ENCODE data around the gene HOXB3.

HOXB3 gene

DNA sequence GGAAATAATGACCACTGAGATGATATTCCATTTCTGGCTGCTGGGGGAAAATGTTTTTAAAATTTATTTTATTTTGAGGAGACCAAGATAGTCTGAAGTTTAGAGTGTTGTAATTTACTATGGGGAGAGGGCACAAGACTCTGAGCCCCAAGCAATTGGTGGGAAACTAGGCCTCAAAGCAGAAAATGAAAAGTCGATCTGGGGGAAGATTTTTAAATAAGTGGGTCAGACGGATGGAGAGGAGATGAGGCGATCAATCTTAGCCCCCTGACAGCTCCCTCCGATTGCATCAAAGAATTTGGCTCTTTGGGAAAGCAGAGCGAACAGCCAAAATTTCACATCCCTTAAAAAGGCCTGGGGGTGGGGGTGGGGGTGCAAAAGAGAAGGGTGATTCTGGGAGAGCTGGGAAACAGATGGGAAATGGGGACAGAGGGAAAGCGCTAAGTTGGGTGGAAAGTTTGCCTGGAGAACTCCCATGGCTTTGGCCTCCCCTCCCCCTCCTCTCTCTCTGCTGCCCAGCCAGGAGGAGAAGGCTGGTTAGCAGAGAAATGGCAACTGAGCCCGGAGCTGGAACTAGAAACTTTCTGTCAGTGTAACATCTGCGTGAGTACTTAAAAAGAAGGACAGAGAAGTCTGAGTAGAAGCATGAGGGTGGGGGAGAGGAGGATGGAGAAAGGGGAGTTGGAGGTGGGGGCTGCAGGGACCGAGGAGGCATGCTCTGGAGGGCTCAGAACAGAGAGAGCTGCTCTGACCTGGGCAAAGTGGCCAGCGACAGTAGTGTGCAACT, 43.7 kb downstream of the HOXB3 start:
- Histone ChIP-seq H3K9me3 (ENCODE audit: control insufficient read depth in 2 of 2, low read length in 2 of 2) (no peaks in the 10 kb centered on the region), H3K4me3 (ENCODE audit: low read length in 2 of 2) (peak overlapping the region in 1 of 2 donors; percentile 4), H3K36me3 (ENCODE audit: control insufficient read depth in 2 of 2, insufficient read depth in 2 of 2, low read length in 2 of 2) (peaks cover 4 to 8% of the 10 kb centered on the region in 2 donors), H3K4me1 (ENCODE audit: control insufficient read depth in 2 of 2, insufficient read depth in 2 of 2, low read length in 2 of 2) (peaks cover 15 to 18% of the 10 kb centered on the region in 2 donors), H3K27ac (ENCODE audit: low read depth in 2 of 2, low read length in 2 of 2) (peak overlapping the region; percentile 72 to 87), H3K27me3 (ENCODE audit: control insufficient read depth in 2 of 2, insufficient read depth in 2 of 2, low read length in 2 of 2) (peaks cover 0 to 3% of the 10 kb centered on the region in 2 donors), H3K9ac (ENCODE audit: low read depth in 1 of 2, low read length in 2 of 2) (peak overlapping the region in 1 of 2 donors; percentile 1)

DNA sequence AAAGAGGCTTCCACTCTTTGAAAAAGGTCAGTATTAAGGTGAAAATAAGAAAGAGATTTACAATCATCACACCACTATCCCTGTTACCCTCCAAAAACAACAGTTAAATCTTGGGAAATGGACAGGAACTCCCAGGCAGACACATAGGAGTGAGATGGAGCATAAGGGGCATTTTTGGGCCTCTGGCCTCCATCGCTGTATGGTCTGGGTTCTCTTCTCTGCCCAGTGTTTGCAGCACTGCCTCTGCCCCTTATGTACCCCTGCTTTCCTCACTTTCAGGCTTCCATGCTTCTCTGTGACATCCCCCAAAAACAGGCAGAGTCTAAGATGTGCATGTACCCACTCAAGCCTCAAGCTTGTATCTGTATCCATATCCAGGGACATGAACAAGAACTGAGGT, 44.5 kb downstream of the HOXB3 start:
- H3K36me3 ChIP-seq (ENCODE audit: control insufficient read depth in 2 of 2, insufficient read depth in 2 of 2, low read length in 2 of 2) = peaks cover 4 to 8% of the 10 kb centered on the region in 2 donors
- peak overlapping the region; percentile 46 to 87 for H3K27ac ChIP-seq (ENCODE audit: low read depth in 2 of 2, low read length in 2 of 2)
- no peaks in the 10 kb centered on the region for H3K9me3 ChIP-seq (ENCODE audit: control insufficient read depth in 2 of 2, low read length in 2 of 2)
- H3K9ac ChIP-seq (ENCODE audit: low read depth in 1 of 2, low read length in 2 of 2) = no peak overlapping the region
- H3K4me3 ChIP-seq (ENCODE audit: low read length in 2 of 2) = no peak overlapping the region
- peaks cover 0 to 3% of the 10 kb centered on the region in 2 donors for H3K27me3 ChIP-seq (ENCODE audit: control insufficient read depth in 2 of 2, insufficient read depth in 2 of 2, low read length in 2 of 2)
- H3K4me1 ChIP-seq (ENCODE audit: control insufficient read depth in 2 of 2, insufficient read depth in 2 of 2, low read length in 2 of 2) = peaks cover 15 to 18% of the 10 kb centered on the region in 2 donors

DNA sequence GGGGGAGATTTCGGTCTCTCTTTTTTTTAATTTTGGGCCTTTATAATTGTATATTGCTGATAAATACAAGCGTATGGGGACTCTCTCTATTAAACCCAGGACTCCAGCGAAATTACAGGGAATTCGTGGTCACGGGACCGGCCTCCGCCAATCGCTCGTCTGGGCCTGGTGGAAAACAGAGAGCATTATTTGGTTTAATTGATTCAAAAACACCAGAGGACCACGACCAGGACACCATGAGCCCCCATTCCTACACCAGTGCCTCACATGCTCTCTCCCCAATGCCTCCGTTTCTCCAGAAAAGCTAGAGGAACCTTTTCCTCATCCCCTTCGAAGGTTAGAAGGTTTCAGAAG, 45.0 kb downstream of the HOXB3 start, which contains the start of gene HOXB2:
HOXB2 (minus strand) TSS at position 88 of the 354 bp plus-strand sequence. CDS start 198 bp downstream, outside the sequence.
- H3K36me3 ChIP-seq (ENCODE audit: control insufficient read depth in 2 of 2, insufficient read depth in 2 of 2, low read length in 2 of 2) = peaks cover 2 to 5% of the 10 kb centered on the region in 2 donors
- peak within 1 kb of the TSS; percentile 60 to 80 for H3K4me3 ChIP-seq (ENCODE audit: low read length in 2 of 2)
- peaks cover 15 to 18% of the 10 kb centered on the region in 2 donors for H3K4me1 ChIP-seq (ENCODE audit: control insufficient read depth in 2 of 2, insufficient read depth in 2 of 2, low read length in 2 of 2)
- peaks cover 0 to 3% of the 10 kb centered on the region in 2 donors for H3K27me3 ChIP-seq (ENCODE audit: control insufficient read depth in 2 of 2, insufficient read depth in 2 of 2, low read length in 2 of 2)
- H3K9ac ChIP-seq (ENCODE audit: low read depth in 1 of 2, low read length in 2 of 2) = peak within 1 kb of the TSS; percentile 63 to 79
- peak within 1 kb of the TSS; percentile 66 to 87 for H3K27ac ChIP-seq (ENCODE audit: low read depth in 2 of 2, low read length in 2 of 2)
- no peaks in the 10 kb centered on the region for H3K9me3 ChIP-seq (ENCODE audit: control insufficient read depth in 2 of 2, low read length in 2 of 2)

DNA sequence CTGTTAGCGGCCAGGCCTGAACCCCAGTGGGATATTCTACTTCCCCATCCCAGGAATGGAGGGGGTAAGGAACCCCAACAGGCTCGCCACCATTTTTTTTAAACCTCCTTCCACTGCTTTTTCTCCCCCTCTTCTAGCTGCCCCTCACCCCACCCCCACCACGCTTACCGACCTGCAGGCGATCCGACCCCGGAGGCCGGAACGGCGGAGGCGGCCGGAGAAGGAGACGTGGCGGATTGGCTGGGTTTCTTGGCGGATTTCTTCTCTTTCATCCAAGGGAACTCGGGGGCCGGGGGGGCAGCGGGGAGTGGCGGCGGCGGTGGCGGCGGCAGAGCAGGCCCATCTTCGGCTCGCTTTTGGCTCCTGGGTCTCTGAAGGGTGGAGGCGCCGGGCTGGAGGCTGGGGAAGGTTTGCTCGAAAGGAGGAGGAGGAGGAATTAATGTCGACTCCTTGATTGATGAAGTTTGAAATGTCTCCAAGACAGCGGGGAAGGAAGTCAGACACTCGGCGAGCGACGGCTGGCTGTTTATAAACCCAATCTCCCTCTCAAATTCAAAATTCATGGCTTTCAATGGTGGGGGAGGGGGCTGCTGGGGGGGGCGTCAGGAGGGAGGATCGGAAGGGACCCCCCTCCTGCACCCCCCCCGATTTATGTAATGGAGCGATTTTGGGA, 45.6 kb downstream of the HOXB3 start:
- peak overlapping the region; percentile 66 to 87 for H3K27ac ChIP-seq (ENCODE audit: low read depth in 2 of 2, low read length in 2 of 2)
- H3K9me3 ChIP-seq (ENCODE audit: control insufficient read depth in 2 of 2, low read length in 2 of 2) = no peaks in the 10 kb centered on the region
- peak overlapping the region; percentile 63 to 79 for H3K9ac ChIP-seq (ENCODE audit: low read depth in 1 of 2, low read length in 2 of 2)
- peaks cover 0 to under 1% of the 10 kb centered on the region in 2 donors for H3K36me3 ChIP-seq (ENCODE audit: control insufficient read depth in 2 of 2, insufficient read depth in 2 of 2, low read length in 2 of 2)
- H3K4me1 ChIP-seq (ENCODE audit: control insufficient read depth in 2 of 2, insufficient read depth in 2 of 2, low read length in 2 of 2) = peaks cover 15 to 18% of the 10 kb centered on the region in 2 donors
- peak overlapping the region; percentile 60 to 80 for H3K4me3 ChIP-seq (ENCODE audit: low read length in 2 of 2)
- H3K27me3 ChIP-seq (ENCODE audit: control insufficient read depth in 2 of 2, insufficient read depth in 2 of 2, low read length in 2 of 2) = peaks cover 0 to 3% of the 10 kb centered on the region in 2 donors

DNA sequence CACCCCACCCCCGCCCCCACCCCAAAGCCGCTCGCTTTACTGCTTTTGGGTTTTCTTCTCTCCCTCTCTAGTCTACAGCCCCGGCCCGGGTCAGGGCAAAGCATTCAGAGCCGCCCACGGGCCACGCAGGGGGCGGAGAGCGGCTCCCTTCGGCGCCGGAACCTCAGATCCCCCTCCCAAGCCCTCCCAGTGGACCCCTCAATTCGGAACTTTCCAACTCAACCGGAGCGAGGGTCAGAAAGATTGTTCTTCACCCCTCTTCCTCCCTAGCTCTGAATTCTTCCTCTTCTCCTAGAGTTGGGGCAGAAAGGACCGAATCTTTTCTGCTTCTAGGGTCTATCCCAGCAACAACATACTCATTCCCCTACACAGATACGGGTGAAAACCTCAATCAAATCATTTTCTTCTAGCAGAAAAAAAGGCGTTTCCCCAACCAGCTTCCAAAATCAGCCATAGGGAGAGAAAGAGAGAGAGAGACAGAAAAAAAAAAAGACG, 46.1 kb downstream of the HOXB3 start:
- Histone ChIP-seq H3K27ac (ENCODE audit: low read depth in 2 of 2, low read length in 2 of 2) (peak overlapping the region; percentile 66 to 87), H3K4me1 (ENCODE audit: control insufficient read depth in 2 of 2, insufficient read depth in 2 of 2, low read length in 2 of 2) (peaks cover 15 to 18% of the 10 kb centered on the region in 2 donors)

DNA sequence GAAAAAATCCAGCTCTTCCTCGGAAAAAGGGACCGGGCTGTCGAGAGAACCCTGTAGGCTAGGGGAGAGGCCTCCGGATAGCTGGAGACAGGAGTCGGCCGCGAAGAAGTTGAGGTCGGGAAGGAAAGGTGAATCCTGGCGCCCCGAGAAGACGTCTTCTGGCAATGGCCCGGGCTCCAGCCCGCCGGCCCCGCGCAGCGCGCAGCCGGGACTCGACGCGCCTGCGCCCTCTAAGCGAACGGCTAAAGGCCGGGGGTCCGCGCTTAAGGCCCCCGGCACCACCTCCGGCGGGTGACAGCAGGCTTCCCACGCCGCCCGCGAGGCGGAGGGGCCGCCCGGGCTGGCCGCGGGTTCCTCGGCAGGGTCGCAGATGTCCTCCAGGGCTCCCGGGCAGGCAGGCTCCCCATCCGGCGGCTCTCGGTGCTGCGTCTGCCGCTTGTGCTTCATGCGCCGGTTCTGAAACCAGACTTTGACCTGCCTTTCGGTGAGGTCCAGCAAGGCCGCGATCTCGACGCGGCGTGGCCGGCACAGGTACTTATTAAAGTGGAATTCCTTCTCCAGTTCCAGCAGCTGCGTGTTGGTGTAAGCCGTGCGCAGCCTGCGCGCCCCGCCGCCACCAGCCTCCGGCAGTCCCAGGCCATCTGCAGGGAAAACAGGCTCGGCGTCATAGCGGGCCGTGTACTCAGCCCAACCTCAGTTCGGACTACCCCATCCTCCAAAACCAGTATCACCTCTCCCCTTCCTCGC, 46.8 kb downstream of the HOXB3 start:
- Histone ChIP-seq H3K4me3 (ENCODE audit: low read length in 2 of 2) (peak overlapping the region; percentile 63 to 80), H3K4me1 (ENCODE audit: control insufficient read depth in 2 of 2, insufficient read depth in 2 of 2, low read length in 2 of 2) (peaks cover 15 to 18% of the 10 kb centered on the region in 2 donors), H3K27ac (ENCODE audit: low read depth in 2 of 2, low read length in 2 of 2) (peak overlapping the region; percentile 66 to 87), H3K36me3 (ENCODE audit: control insufficient read depth in 2 of 2, insufficient read depth in 2 of 2, low read length in 2 of 2) (no peaks in the 10 kb centered on the region), H3K27me3 (ENCODE audit: control insufficient read depth in 2 of 2, insufficient read depth in 2 of 2, low read length in 2 of 2) (peaks cover 0 to 3% of the 10 kb centered on the region in 2 donors), H3K9me3 (ENCODE audit: control insufficient read depth in 2 of 2, low read length in 2 of 2) (no peaks in the 10 kb centered on the region), H3K9ac (ENCODE audit: low read depth in 1 of 2, low read length in 2 of 2) (peak overlapping the region; percentile 69 to 79)

More for the DNA sequence above, 46.1 kb downstream of the HOXB3 start:
- Histone ChIP-seq H3K36me3 (ENCODE audit: control insufficient read depth in 2 of 2, insufficient read depth in 2 of 2, low read length in 2 of 2) (no peaks in the 10 kb centered on the region), H3K9ac (ENCODE audit: low read depth in 1 of 2, low read length in 2 of 2) (peak overlapping the region; percentile 63 to 79), H3K9me3 (ENCODE audit: control insufficient read depth in 2 of 2, low read length in 2 of 2) (no peaks in the 10 kb centered on the region), H3K27me3 (ENCODE audit: control insufficient read depth in 2 of 2, insufficient read depth in 2 of 2, low read length in 2 of 2) (peaks cover 0 to 3% of the 10 kb centered on the region in 2 donors), H3K4me3 (ENCODE audit: low read length in 2 of 2) (peak overlapping the region; percentile 60 to 80)

DNA sequence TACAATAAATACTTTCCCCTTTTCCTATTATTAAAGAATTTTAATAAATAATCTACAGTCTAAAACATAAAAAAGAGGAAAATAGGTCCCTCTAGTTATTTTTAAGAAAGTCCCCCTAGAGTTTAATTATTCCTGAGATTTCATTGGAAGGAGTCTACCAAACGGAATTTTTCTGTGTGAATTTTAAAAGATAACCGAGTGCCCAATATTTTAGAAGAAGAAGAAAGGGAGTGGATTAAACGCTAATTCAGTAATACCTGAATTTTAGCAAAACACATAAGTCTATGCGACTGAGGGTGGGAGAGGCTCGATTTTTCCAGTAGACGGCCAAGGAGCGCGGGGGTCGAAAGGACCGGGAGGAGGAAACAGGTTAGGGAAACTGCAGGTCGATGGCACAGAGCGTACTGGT, 47.3 kb downstream of the HOXB3 start:
- peak overlapping the region; percentile 69 to 79 for H3K9ac ChIP-seq (ENCODE audit: low read depth in 1 of 2, low read length in 2 of 2)
- H3K9me3 ChIP-seq (ENCODE audit: control insufficient read depth in 2 of 2, low read length in 2 of 2) = no peaks in the 10 kb centered on the region
- H3K36me3 ChIP-seq (ENCODE audit: control insufficient read depth in 2 of 2, insufficient read depth in 2 of 2, low read length in 2 of 2) = no peaks in the 10 kb centered on the region
- peaks cover 0 to 3% of the 10 kb centered on the region in 2 donors for H3K27me3 ChIP-seq (ENCODE audit: control insufficient read depth in 2 of 2, insufficient read depth in 2 of 2, low read length in 2 of 2)
- H3K4me1 ChIP-seq (ENCODE audit: control insufficient read depth in 2 of 2, insufficient read depth in 2 of 2, low read length in 2 of 2) = peaks cover 13 to 15% of the 10 kb centered on the region in 2 donors
- H3K4me3 ChIP-seq (ENCODE audit: low read length in 2 of 2) = peak overlapping the region; percentile 63 to 80
- H3K27ac ChIP-seq (ENCODE audit: low read depth in 2 of 2, low read length in 2 of 2) = peak overlapping the region; percentile 66 to 87

DNA sequence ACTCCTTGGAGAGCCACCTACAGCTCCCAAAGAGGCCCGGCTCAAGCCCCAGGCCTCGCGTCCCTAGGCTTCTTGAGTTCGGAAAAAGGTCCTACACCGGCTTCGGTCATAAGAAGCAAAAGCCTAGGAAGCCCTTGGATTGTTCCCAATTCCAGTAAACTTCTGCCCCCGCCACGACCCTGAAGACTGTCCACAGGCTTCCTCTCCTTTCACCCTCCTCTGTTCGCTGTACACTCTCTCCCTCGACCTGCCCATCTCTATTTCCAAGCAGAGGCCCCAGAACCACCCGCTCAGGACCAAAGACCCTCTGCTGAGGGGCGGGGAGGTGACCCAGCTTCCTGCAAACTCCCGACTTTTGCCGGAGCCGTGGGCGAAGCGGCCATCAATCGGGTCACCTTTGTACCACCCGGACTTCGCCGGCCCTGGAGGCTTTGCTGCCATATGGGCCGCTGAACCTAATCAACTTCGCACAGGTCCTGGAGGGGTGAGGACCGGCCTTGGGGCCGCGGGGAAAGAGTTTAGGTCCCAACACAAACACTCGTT, 47.9 kb downstream of the HOXB3 start:
- H3K36me3 ChIP-seq (ENCODE audit: control insufficient read depth in 2 of 2, insufficient read depth in 2 of 2, low read length in 2 of 2) = no peaks in the 10 kb centered on the region
- no peaks in the 10 kb centered on the region for H3K9me3 ChIP-seq (ENCODE audit: control insufficient read depth in 2 of 2, low read length in 2 of 2)
- peak overlapping the region; percentile 82 to 87 for H3K27ac ChIP-seq (ENCODE audit: low read depth in 2 of 2, low read length in 2 of 2)
- peaks cover 0 to 3% of the 10 kb centered on the region in 2 donors for H3K27me3 ChIP-seq (ENCODE audit: control insufficient read depth in 2 of 2, insufficient read depth in 2 of 2, low read length in 2 of 2)
- peaks cover 12% of the 10 kb centered on the region in 2 donors for H3K4me1 ChIP-seq (ENCODE audit: control insufficient read depth in 2 of 2, insufficient read depth in 2 of 2, low read length in 2 of 2)
- H3K4me3 ChIP-seq (ENCODE audit: low read length in 2 of 2) = peak overlapping the region; percentile 53 to 80
- peak overlapping the region; percentile 69 to 74 for H3K9ac ChIP-seq (ENCODE audit: low read depth in 1 of 2, low read length in 2 of 2)

DNA sequence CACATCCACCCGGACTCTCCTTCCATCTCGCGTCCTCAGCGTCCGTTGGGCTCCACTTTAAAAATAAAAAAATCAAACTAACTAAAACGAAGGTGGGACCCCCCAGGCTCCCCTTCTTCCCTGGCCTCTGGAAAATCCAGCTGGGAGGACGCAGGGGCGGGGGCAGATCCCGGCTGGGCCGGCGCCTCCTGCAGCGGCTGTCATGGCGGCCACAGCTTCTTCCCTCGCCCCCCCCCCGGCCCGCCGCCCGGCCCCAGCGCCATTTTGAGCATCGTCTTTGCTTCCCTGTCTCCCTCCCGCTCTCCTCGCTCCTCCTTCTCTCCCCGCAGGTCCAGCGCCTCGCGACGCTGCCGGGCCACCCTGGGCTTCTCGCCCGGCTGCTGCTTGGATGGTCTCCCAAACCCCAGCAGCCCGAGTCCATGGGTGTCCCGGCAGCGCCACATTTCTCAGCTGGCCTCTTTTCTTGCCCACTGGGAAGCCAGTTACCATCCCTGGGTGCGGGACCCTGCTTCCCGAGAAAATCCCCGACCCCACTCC, 48.4 kb downstream of the HOXB3 start:
- Histone ChIP-seq H3K4me1 (ENCODE audit: control insufficient read depth in 2 of 2, insufficient read depth in 2 of 2, low read length in 2 of 2) (peaks cover 9 to 12% of the 10 kb centered on the region in 2 donors), H3K36me3 (ENCODE audit: control insufficient read depth in 2 of 2, insufficient read depth in 2 of 2, low read length in 2 of 2) (no peaks in the 10 kb centered on the region), H3K4me3 (ENCODE audit: low read length in 2 of 2) (peak overlapping the region; percentile 53 to 80), H3K27me3 (ENCODE audit: control insufficient read depth in 2 of 2, insufficient read depth in 2 of 2, low read length in 2 of 2) (peaks cover 0 to 3% of the 10 kb centered on the region in 2 donors), H3K27ac (ENCODE audit: low read depth in 2 of 2, low read length in 2 of 2) (peak overlapping the region; percentile 82 to 87), H3K9me3 (ENCODE audit: control insufficient read depth in 2 of 2, low read length in 2 of 2) (no peaks in the 10 kb centered on the region), H3K9ac (ENCODE audit: low read depth in 1 of 2, low read length in 2 of 2) (peak overlapping the region; percentile 69 to 74)
